Fibroblast of mammary gland (primary cell): ENCODE results near the gene CD86.

Experiments used
- DNase-seq: peaks from one replicate; pipeline ENCODE4 v3.0.0-alpha.2; 2010; ENCODE audit warnings: low read depth
- H3K4me3 ChIP-seq: 2 replicates; pipeline ENCODE4 v1.5.1; 2011; ENCODE audit warnings: low read depth, mild to moderate bottlenecking, low read length, moderate library complexity; ENCODE audit not compliant: control insufficient read depth
- CTCF ChIP-seq: conservative IDR thresholded peaks from 2 replicates; pipeline ENCODE4 v1.5.1; 2011; ENCODE audit warnings: low read depth, low read length, inconsistent platforms; ENCODE audit not compliant: control insufficient read depth, insufficient read depth

CD86 gene

GRCh38 chr3:122055215-122055614 is at the start of gene CD86:
Gene CD86 (plus strand): TSS chr3:122055362. CDS start chr3:122055490, 128 bp downstream.
- no peak for TF ChIP-seq CTCF
- no peak within 1 kb of the TSS for H3K4me3 ChIP-seq
- DNase-seq, result no peak

GRCh38 chr3:122006267-122006666 is 48.9 kb upstream of the CD86 start:
- TF ChIP-seq CTCF, result no peak
- DNase-seq, result no peak
- no peak overlapping the region for H3K4me3 ChIP-seq

GRCh38 chr3:122008166-122008565 is 47.0 kb upstream of the CD86 start:
- no peak overlapping the region for H3K4me3 ChIP-seq
- no peak for DNase-seq
- TF ChIP-seq CTCF, result no peak

- DNase-seq, result no peak
- no peak overlapping the region for H3K4me3 ChIP-seq
- no peak for TF ChIP-seq CTCF
Observed at GRCh38 chr3:122010506-122010905, 44.7 kb upstream of the CD86 start.

- no peak for TF ChIP-seq CTCF
- H3K4me3 ChIP-seq, result no peak overlapping the region
- DNase-seq, result no peak
Observed at GRCh38 chr3:122011396-122011795, 43.8 kb upstream of the CD86 start.

GRCh38 chr3:122012821-122013220 is 42.3 kb upstream of the CD86 start:
- no peak for DNase-seq
- H3K4me3 ChIP-seq, result no peak overlapping the region
- TF ChIP-seq CTCF, result no peak

GRCh38 chr3:122013448-122013925 is 41.7 kb upstream of the CD86 start:
- DNase-seq, result no peak
- no peak overlapping the region for H3K4me3 ChIP-seq
- TF ChIP-seq CTCF, result no peak
